T47D (cell line): ENCODE measurements around the gene ARHGEF1.

Experiments used
- DNase-seq, 2 experiments: peaks; one replicate each; pipeline versions ENCODE4 v3.0.0 to v3.0.0-alpha.2; 2011 to 2012; ENCODE audit warnings: low read depth in 1 of 2, low spot score in 1 of 2
- JUND ChIP-seq: IDR thresholded peaks from 2 replicates; pipeline ENCODE4 v1.6.1; 2012; ENCODE audit warnings: low read depth
- in situ Hi-C: cut with HindIII; loops from 2 replicates; pipeline ENCODE4 v1.10.0; 2016; ENCODE audit warnings: low sequenced_read_pairs, low pct_unique_long_range_greater_than_20kb

ARHGEF1 gene

DNA sequence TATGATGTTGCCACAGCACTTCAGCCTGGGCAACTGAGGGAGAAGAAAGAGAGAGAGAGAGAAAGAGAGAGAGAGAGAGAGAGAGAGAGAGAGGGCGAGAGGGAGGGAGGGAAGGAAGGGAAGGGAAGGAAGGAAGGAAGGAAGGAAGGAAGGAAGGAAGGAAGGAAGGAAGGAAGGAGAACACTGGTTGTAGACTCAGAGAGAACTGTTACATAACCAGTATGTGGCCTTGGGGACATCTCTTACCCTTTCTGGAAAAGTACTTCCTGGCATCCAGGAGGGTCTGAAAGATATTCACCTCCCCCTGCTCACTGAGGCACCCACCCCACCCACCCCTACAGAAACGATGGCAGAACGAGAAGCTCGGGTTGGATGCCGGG, 2.7 kb upstream of the ARHGEF1 start:
- TF ChIP-seq JUND = no peak
- in situ Hi-C loops = no loop called here
- no peak for DNase-seq

- TF ChIP-seq JUND = no peak
- in situ Hi-C loops = no loop called here
- no peak for DNase-seq
These were observed 458 bp downstream of the ARHGEF1 start for GRCh38 chr19:41883463-41883820.

- in situ Hi-C loops = no loop called here
- TF ChIP-seq JUND = no peak
- peak; percentile 91 to 96 for DNase-seq
These were observed 1.1 kb downstream of the ARHGEF1 start for GRCh38 chr19:41883821-41884733.

DNA sequence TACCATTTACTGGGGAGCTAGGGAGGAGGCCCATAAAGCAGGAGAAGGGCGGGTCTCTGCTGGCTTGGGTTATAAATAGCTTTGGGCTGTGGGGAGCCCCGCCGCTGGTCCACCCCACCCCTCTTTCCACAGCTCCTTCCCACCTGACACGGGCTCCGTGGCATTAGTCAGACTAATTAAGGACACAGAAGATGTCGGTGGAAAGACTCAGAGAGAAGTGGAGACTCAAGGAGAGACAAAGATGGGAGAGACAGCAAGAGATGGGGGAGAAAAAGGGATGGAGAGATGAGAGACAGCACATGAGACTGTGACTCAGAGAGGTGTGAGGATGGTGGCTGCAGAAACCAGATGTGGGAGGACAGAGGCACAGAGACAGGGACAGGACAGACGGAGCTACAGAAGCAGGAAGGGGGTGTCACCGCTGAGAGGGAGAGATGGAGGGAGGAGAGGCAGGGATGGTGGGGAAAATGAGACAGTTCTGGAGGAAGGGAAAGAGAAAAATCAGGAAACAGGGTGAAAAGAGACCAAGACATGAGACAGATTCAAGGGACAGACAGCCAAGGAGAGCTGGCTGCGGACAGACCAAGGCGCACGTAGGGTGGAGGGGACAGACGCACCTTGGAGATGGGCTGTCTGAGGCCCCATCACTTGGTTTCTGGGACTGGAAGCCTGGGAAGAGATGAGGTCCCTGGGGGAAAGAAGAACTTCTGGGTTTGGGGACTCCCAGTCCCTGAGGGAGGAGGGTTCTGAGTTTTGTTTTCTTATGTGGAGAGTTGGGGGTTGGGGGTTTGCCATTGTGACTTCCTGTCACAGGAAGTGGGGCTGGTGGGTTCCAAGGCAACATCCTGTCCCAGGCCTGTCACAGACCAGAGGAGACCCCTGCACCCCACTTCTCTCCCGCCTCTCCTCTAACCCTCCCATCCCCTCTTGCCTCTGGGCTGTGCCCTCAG, 4.1 kb downstream of the ARHGEF1 start:
- TF ChIP-seq JUND = no peak
- in situ Hi-C loops = no loop called here
- DNase-seq = no peak

DNA sequence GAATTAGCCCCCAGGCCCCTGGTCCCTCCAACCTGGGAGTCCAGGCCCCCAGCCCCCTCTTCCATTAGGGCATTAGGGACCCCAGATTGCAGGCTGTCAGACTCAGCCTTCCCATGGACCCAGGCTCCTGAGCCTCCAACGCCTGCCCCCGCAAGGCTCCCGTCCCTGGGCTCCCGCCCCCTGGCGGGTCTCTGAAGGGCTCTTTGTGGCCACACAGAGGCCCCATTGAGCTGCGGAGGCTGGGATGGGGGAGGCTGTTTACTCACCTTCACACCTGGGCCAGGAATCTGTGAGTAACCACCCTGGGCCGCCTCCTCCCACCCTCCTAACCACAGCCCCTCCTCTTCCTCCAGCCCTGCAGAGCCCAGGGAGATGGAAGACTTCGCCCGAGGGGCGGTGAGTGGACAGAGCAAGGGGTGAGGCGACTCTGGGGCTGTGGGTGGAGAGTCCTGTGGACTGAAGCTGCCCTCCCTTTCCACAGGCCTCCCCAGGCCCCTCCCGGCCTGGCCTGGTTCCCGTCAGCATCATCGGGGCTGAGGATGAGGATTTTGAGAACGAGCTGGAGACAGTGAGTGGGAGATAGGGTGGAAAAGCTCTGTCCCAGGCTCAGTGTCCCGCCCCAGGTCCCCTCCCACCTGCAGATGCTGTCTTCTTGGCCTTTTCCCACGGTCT, 4.9 kb downstream of the ARHGEF1 start:
- TF ChIP-seq JUND = no peak
- in situ Hi-C loops = no loop called here
- peak in 1 of 2 experiments; percentile 34 for DNase-seq

- in situ Hi-C loops = no loop called here
- no peak for TF ChIP-seq JUND
- DNase-seq = no peak
These were observed 5.9 kb downstream of the ARHGEF1 start for GRCh38 chr19:41888926-41889325.

DNA sequence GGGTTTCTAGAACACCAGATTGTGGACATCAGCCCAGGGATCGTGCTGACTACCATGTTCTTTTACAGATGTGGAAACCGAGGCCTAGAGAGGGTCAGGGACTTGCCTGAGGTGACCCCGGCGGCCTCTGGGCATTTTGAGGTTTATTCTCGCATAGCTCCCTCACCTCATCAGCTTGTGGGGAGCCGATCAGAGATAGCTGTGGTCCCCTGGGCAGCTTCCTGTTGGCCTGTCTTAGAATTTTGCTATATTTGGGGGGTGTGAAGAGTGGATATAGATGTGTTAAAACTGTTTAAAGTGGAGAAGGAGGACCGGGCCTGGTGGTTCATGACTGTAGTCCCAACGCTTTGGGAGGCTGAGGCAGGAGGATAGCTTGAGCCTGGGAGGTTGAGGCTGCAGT, 6.9 kb downstream of the ARHGEF1 start:
- in situ Hi-C loops = no loop called here
- no peak for DNase-seq
- no peak for TF ChIP-seq JUND

- in situ Hi-C loops = no loop called here
- DNase-seq = no peak
- no peak for TF ChIP-seq JUND
These were observed 8.0 kb downstream of the ARHGEF1 start for GRCh38 chr19:41890936-41891335.

GRCh38 chr19:41892173-41892902, 9.4 kb downstream of the ARHGEF1 start:
- in situ Hi-C loops = no loop called here
- no peak for DNase-seq
- TF ChIP-seq JUND = no peak

GRCh38 chr19:41893899-41894298, 10.9 kb downstream of the ARHGEF1 start:
- peak in 1 of 2 experiments; percentile 47 for DNase-seq
- no peak for TF ChIP-seq JUND
- in situ Hi-C loops = no loop called here

DNA sequence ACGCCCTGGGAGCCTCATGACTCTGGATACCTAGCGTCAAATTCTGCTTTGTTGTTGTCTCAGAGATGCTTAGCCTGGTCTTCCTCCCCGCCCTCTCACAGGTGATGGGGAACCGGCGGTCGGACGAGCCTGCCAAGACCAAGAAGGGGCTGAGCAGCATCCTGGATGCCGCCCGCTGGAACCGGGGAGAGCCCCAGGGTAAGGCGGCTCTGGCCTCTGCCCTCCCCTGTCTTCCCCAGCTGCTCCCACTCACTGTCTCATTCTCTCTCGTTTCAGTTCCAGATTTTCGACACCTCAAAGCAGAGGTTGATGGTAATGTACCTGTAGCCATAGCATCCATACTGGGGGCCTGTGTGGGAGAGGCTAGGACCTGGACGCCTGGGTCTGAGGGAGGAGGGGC, 11.4 kb downstream of the ARHGEF1 start:
- in situ Hi-C loops = no loop called here
- no peak for DNase-seq
- TF ChIP-seq JUND = no peak
